ENCODE data around the gene HACD2. TPM values are rescaled to one million over a fixed set of nuclear protein-coding genes. Genes with fewer than 3 reads are reported as not detected.

The HACD2 gene
- total and polyA plus RNA-seq, 10 of the 15 experiments (the other 5 are each of a cell fraction or from before 2014, with no cell fraction given) = 9.1 to 30.0 (median 18.8) TPM

- 54% methylated on average over 15 of the region's 15 CpGs for WGBS (ENCODE audit: insufficient coverage, insufficient replicate concordance, low lambda C conversion rate, missing lambda C conversion rate)
- ChIA-PET SMC1A (ENCODE audit: uncharacterized antibody, unreplicated experiment) (no interaction called here), POLR2A (interaction anchor here (0.7 kb wide), 1 partner anchor 105 kb away, joined by 3 read pairs; no protein-coding TSS in a partner anchor), RAD21 (ENCODE audit: unreplicated experiment) (no interaction called here), CTCF (interaction anchor here (0.7 to 5.1 kb wide), 2 partner anchors 13 to 147 kb away, joined by 4 to 21 read pairs; no protein-coding TSS in a partner anchor)
- no peaks in the 10 kb centered on the region for H3K9me3 ChIP-seq (replicated peaks; ENCODE audit: control insufficient read depth, insufficient read depth, low read length)
- H3K4me2 ChIP-seq (ENCODE audit: control insufficient read depth, insufficient read depth) = no peak overlapping the region
- H3K79me2 ChIP-seq (ENCODE audit: control insufficient read depth, insufficient read depth, low read length) = no peaks in the 10 kb centered on the region
- no peak overlapping the region for H3K9ac ChIP-seq (ENCODE audit: control insufficient read depth, insufficient read depth, low read length)
- no peak overlapping the region for H3K4me3 ChIP-seq
- no peak overlapping the region for H2AFZ ChIP-seq (ENCODE audit: control insufficient read depth, low read depth, low read length)
- no peaks in the 10 kb centered on the region for H3K36me3 ChIP-seq (ENCODE audit: control insufficient read depth in 2 of 2, insufficient read depth in 2 of 2, low read length in 1 of 2)
- ATAC-seq (no peak), FAIRE-seq (no peak), DNase-seq (ENCODE audit: low read depth, low spot score) (no peak)
- no peaks in the 10 kb centered on the region for H4K20me1 ChIP-seq (ENCODE audit: control insufficient read depth, insufficient read depth)
- no peak for TF ChIP-seq TCF12 (IDR thresholded peaks at IDR 0.05; ENCODE audit: low read depth, low read length)
- TF ChIP-seq RAD51 (IDR thresholded peaks at IDR 0.05) = no peak
- no peak for TF ChIP-seq KLF5 (IDR thresholded peaks at IDR 0.05; ENCODE audit: partially characterized antibody)
- no peak for TF ChIP-seq BACH1 (IDR thresholded peaks at IDR 0.05; ENCODE audit: borderline replicate concordance)
- TF ChIP-seq PAX5 (IDR thresholded peaks at IDR 0.05; ENCODE audit: borderline replicate concordance, low read depth, low read length) = no peak
- no peak for TF ChIP-seq SREBF2 (IDR thresholded peaks at IDR 0.05; ENCODE audit: low read length)
- no peak for TF ChIP-seq MAX (IDR thresholded peaks at IDR 0.05; ENCODE audit: low read depth, low read length)
- TF ChIP-seq JUND (IDR thresholded peaks at IDR 0.05; ENCODE audit: low read depth, low read length) = no peak
- peaks cover 0 to 2% of the 10 kb centered on the region in 2 experiments; a peak in 1 of 4 replicates for H3K27me3 ChIP-seq (replicated peaks in 1 of 2; ENCODE audit: control insufficient read depth in 2 of 2, insufficient read depth in 2 of 2, low read length in 1 of 2)
- no peak overlapping the region for H3K27ac ChIP-seq (ENCODE audit: control insufficient read depth, insufficient read depth)
- no TSS peak for BruUV-seq (replicated peaks)
- in situ Hi-C loops (cut with MboI) (no loop called here), intact Hi-C loops (cut with micrococcal nuclease; ENCODE audit: unreplicated experiment) (loop anchor here (1.0 kb wide), 1 partner anchor 55 kb away; no protein-coding TSS in a partner anchor)
- no peaks in the 10 kb centered on the region for H3K4me1 ChIP-seq (ENCODE audit: control insufficient read depth, insufficient read depth, low read length)
Measured at GRCh38 chr3:123476967-123477750, 107.7 kb downstream of the HACD2 start.
